ENCODE data around the gene CYP11A1. TPM values are rescaled to one million over a fixed set of nuclear protein-coding genes. Genes with fewer than 3 reads are reported as not detected.

Gene CYP11A1
- total and polyA plus RNA-seq, 8 donors: 2.5 to 10.2 (median 4.2) TPM; not detected in 4

DNA sequence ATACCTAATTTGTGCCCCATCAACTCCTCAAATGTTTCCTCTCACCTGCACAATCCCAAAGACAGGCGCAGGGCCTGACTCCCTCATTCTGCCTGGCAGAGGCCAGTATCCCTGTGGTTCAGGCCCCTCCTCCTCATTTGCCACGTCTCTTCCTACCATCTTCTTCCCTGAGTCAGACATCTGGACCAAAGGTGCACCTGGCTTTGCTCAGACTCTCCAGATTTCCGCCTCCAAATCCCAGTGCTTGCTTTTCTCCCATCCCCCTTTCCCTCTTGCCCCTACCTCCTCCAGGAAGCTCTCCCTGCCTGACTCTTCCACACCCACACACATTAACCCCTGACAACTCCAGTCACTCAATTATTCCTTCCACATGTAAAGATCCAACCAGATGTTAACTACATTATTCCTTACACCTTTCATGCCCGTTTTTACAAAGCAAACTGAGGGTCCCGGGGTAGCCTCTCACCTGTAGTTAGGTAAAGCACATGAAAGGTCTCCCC, 46.7 kb upstream of the CYP11A1 start:
- H3K27me3 ChIP-seq: no peaks in the 10 kb centered on the region
- 80 to 92% (median 86%) methylated on average over 5 of the region's 5 CpGs for WGBS, 5 donors
- no peak overlapping the region for H3K4me3 ChIP-seq
- no peaks in the 10 kb centered on the region for H3K9me3 ChIP-seq
- TF ChIP-seq, protein P1, sequence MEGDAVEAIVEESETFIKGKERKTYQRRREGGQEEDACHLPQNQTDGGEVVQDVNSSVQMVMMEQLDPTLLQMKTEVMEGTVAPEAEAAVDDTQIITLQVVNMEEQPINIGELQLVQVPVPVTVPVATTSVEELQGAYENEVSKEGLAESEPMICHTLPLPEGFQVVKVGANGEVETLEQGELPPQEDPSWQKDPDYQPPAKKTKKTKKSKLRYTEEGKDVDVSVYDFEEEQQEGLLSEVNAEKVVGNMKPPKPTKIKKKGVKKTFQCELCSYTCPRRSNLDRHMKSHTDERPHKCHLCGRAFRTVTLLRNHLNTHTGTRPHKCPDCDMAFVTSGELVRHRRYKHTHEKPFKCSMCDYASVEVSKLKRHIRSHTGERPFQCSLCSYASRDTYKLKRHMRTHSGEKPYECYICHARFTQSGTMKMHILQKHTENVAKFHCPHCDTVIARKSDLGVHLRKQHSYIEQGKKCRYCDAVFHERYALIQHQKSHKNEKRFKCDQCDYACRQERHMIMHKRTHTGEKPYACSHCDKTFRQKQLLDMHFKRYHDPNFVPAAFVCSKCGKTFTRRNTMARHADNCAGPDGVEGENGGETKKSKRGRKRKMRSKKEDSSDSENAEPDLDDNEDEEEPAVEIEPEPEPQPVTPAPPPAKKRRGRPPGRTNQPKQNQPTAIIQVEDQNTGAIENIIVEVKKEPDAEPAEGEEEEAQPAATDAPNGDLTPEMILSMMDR (IDR thresholded peaks at IDR 0.05): no peak
- no peak for TF ChIP-seq POLR2AphosphoS5 (IDR thresholded peaks at IDR 0.05)
- no peak for TF ChIP-seq EP300 (IDR thresholded peaks at IDR 0.05)
- TF ChIP-seq POLR2A (IDR thresholded peaks at IDR 0.05): no peak
- no peak for DNase-seq
- no peak overlapping the region for H3K27ac ChIP-seq
- peaks cover 0 to 1% (median 0%) of the 10 kb centered on the region in 4 donors for H3K4me1 ChIP-seq
- peaks cover 3 to 68% (median 21%) of the 10 kb centered on the region in 4 donors for H3K36me3 ChIP-seq
- intact Hi-C loops (cut with DNase I; ENCODE audit: low total_unique reads): no loop called here

DNA sequence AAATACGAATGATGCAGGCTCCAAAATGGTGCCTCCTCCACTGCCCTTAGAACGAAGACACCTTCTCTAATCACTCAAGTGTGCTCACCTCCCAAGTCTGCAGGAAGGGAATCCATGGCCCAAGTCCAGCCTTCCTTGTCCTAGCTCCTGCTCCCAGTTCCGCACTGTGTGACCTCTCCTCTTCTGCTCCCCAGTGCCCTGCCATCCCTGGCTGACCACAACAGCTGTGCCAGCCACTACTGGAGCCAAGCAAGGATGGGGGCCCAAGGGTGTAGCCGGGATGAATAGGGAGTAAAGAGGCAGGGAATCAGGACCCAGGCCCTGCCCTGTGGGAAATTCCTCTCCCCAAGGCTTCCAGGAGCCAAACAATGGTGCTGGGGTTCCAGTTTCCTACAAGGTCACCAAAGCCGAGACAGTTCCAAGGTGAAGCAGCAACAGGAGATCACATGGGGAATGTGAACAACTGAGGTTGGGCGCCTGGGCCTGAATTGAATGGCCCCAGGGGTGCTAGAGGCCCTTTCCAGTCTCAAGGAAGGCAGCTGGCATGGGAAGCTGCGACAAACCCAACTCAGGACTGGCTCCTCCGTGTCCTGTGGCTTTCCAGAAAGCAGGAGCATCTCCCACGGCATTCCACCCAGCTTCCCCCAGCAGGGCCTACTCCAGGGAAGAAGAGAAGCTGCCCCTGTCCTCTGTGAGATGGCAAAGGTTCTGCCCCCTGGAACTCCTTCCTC, 46.1 kb upstream of the CYP11A1 start:
- TF ChIP-seq POLR2AphosphoS5 (IDR thresholded peaks at IDR 0.05) (no peak), POLR2A (IDR thresholded peaks at IDR 0.05) (no peak), EP300 (IDR thresholded peaks at IDR 0.05) (no peak)
- TF ChIP-seq, protein P1 (IDR thresholded peaks at IDR 0.05): no peak
- Histone ChIP-seq H3K36me3 (peaks cover 3 to 68% (median 21%) of the 10 kb centered on the region in 4 donors), H3K4me1 (no peaks in the 10 kb centered on the region), H3K4me3 (no peak overlapping the region), H3K27me3 (peaks cover 0 to 1% (median 0%) of the 10 kb centered on the region in 3 donors), H3K9me3 (no peaks in the 10 kb centered on the region), H3K27ac (no peak overlapping the region)
- no peak for DNase-seq
- intact Hi-C loops (cut with DNase I; ENCODE audit: low total_unique reads): no loop called here
- WGBS, 5 donors: 84 to 90% (median 89%) methylated on average over 9 of the region's 9 CpGs

DNA sequence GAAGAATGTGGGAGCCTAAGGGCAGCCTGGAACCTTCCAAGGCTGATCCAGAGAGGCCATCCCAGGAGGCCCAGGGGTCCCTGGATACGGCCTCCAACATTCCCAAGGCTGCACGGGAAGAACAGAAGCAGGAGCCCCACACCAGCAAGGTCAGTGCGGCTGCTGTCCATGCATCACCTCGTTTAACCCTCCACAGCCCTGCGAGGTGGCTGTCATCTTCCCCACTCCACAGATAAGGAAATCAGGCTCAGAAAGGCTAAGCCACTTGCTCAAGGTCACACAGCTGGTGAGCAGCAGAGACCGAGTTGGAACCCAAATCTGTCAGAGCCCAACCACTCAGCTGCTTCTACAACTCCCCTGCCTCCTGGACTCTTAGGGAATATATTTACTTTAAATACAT, 44.7 kb upstream of the CYP11A1 start:
- 63 to 83% (median 81%) methylated on average over 5 to 6 of the region's 6 CpGs for WGBS, 5 donors
- Histone ChIP-seq H3K36me3 (peaks cover 3 to 61% (median 21%) of the 10 kb centered on the region in 4 donors), H3K4me1 (no peaks in the 10 kb centered on the region), H3K4me3 (no peak overlapping the region), H3K27ac (no peak overlapping the region), H3K27me3 (peaks cover 0 to 10% (median 0%) of the 10 kb centered on the region in 3 donors), H3K9me3 (no peaks in the 10 kb centered on the region)
- no peak for DNase-seq
- TF ChIP-seq, protein P1 (IDR thresholded peaks at IDR 0.05): no peak
- TF ChIP-seq EP300 (IDR thresholded peaks at IDR 0.05) (no peak), POLR2AphosphoS5 (IDR thresholded peaks at IDR 0.05) (no peak), POLR2A (IDR thresholded peaks at IDR 0.05) (no peak)
- intact Hi-C loops (cut with DNase I; ENCODE audit: low total_unique reads): no loop called here

DNA sequence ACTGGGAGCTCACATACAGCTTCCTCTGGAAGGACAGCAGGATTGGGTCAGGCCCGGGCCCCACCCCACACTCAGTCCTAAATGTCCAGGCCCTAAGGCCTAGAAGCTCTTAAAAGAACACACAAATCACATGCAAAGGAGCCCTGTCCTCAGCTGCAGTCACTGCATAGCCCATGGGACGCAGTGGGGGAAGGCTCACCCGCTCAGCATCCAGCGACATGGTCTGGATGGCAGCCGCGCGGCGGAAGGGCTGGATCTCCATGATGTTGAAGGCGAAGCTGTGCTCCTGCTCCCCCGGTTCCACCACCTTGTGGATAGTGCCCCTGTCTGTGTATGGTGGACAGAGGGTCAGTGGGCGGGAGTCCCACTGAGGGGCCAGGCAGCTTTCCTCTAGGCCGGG, 44.2 kb upstream of the CYP11A1 start:
- H3K9me3 ChIP-seq: no peaks in the 10 kb centered on the region
- 86 to 94% (median 92%) methylated on average over 5 to 12 of the region's 12 CpGs for WGBS, 5 donors
- H3K27ac ChIP-seq: no peak overlapping the region
- peaks cover 0 to 10% (median 0%) of the 10 kb centered on the region in 3 donors for H3K27me3 ChIP-seq
- no peak overlapping the region for H3K4me3 ChIP-seq
- no peak for TF ChIP-seq POLR2AphosphoS5 (IDR thresholded peaks at IDR 0.05)
- TF ChIP-seq POLR2A (IDR thresholded peaks at IDR 0.05): no peak
- TF ChIP-seq, protein P1 (IDR thresholded peaks at IDR 0.05): no peak
- no peak for TF ChIP-seq EP300 (IDR thresholded peaks at IDR 0.05)
- DNase-seq: no peak
- H3K36me3 ChIP-seq: peaks cover 3 to 57% (median 21%) of the 10 kb centered on the region in 4 donors
- no peaks in the 10 kb centered on the region for H3K4me1 ChIP-seq
- intact Hi-C loops (cut with DNase I; ENCODE audit: low total_unique reads): no loop called here

Measured in stomach (tissue), 9 donors.